Cardiac septum (tissue), 1 donor: ENCODE results near the gene GNA15. TPM values are rescaled to one million over a fixed set of nuclear protein-coding genes. Genes with fewer than 3 reads are reported as not detected.
"Not testable (repeated sequence)": the region's sequence is repeated elsewhere in the genome, so short reads cannot be mapped to it uniquely, and the experiment has no call there.

Experiments used
- DNase-seq: peaks from one replicate; pipeline ENCODE4 v3.0.0-alpha.2; 2020; ENCODE audit warnings: low spot score
- intact Hi-C: fragments of 100-400 bp; cut with DNase I; formaldehyde crosslinking; loops from one replicate; pipeline ENCODE4 v1.14.0; 2022
- total RNA-seq: library from RNA; stranded (reverse); fragmentation: NEBNext Ultra II Directional; extraction: Animal tissue kit (Norgen Biotek cat#: 25700); gene quantifications from one replicate; pipeline ENCODE4 v1.2.1, GENCODE V29; 2021
- donor health status: DM: no; HTN: no; CAD: no.

Gene GNA15
- total RNA-seq, 1 donor from 2014 or later: 1.9 TPM

DNA sequence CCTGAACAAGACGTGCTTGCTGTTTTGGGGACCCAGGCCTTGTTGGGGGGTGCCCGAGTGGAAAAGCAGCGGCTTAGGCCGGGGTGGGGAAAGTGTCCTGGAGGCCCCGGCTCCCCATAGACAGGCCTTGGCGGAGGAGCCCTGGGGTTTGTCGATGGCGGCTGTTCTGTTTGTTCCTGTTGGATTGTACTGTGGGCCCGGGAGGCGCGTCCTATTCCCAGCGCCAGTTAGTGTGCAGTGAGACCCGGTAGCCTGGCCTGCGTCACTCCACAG, 61.0 kb downstream of the GNA15 start:
- DNase-seq: no peak
- intact Hi-C loops: no loop called here

DNA sequence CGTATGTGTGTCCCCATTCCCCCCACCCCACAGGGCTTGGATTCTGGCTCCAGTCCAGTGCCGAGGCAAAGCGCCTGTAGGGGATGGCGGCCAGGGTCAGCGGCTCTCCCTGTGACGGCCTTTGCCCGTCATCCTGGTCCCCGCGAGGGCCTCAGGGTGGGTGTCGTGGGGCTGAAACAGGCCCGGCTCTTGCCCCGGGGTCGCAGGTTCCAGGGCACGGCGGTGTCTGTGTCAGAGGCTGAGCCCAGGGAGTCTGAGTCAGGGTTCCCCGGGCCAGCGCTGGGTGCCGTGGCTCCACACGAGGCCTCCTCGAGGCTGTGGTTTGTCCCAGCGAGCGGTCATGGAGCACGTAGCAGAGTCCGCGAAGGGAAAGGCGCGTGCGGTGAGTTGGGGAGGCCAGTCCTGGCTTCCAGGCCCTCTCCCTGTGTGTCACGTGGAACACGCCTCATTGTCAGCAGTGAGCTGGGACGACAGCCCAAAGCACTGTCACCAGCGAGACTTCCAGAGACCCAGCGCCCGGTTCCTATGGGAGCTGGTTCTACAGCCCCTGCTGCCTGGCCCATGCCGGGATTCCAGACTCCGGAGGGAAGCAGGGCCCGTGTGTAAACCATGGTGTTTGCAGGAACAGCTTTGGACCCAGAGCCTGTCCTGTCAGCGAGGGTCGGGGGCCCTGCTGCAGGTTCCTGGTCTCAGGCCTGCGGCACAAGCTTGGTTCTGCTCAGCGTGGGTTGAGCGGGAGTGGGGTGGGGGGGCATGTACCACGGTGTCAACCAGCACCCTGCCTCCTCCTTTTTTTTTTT, 63.3 kb downstream of the GNA15 start:
- DNase-seq: no peak
- intact Hi-C loops: no loop called here

DNA sequence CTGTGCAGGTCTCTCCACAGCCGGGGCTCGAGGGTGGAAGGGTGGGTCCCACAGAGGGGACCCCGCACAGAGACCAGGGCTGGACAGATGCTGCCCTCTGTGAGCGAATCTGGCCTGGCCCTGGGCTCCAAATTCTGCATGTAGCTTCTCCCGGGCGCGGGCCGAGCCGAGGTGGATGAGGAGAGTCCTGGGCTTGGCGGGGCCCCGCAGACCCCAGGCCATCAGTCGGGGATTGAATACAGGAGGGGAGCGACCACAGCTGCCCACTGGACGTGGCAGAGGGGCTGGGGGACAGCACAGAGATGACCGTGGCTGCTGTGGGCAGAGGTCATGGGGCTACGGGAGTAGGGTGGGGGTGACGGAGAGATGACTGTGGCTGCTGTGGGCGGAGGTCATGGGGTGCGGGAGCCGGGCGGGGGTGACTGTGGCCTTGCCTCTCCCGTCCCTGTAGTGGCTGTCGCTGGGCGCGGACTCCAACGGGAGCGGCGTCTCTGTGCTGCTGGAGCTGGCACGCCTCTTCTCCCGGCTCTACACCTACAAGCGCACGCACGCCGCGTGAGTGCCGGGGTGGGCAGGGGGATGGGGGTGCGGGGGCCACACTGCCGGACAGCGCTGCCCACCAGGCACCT, 65.4 kb downstream of the GNA15 start:
- intact Hi-C loops: no loop called here
- no peak for DNase-seq

DNA sequence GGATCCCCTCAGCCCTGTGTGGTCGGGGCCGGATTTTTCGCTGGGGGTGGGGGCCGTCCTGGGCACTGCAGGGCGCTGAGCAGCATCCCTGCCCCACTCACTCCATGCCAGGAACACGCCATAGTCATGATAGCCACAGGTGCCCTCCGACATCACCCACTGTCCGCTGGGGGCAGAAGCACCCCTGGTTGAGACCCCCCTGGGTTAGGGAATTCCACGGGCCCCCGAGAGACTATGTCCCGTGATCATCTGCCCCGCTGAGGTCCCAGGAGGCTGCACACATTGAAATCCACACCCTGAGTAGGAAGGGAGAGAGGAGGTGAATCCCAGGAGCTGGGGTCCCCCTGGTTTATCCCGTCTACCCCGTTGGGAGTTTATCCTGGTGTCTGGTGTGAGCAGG, 66.1 kb downstream of the GNA15 start:
- no peak for DNase-seq
- intact Hi-C loops: no loop called here

DNA sequence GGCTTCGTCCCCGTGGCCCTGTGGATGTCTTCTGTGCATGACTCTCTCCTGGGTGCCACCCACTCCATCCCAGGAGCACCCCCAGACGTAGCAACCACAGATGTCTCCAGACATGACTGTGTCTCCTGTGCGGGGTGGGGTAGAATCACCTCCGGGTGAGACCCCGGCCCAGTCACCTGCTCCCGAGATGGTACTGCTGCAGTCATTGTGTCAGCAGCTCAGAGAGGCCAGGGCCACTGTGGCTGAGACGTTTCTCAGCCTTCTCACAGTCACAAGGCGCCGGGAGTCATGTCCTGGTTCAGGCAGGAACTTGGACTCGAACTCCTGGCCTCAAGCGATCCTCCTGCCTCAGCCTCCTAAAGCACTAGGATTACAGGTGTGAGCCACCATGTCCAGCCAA, 66.5 kb downstream of the GNA15 start:
- no peak for DNase-seq
- intact Hi-C loops: no loop called here

DNA sequence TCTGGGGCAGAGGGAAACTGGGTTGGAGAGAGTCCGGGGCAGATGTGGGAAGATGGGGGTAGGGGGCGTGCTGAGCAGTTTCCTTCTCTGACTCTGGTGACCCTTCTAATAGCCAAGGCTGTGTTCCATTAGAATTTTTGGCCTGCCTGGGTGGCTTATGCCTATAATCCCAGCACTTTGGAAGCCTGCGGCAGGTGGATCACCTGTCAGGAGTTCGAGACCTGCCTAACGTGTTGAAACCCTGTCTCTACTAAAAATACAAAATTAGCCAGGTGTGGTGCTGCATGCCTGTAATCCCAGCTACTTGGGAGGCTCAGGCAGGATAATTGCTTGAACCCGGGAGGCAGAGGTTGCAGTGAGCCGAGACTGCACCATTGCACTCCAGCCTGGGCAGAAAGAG, 67.1 kb downstream of the GNA15 start:
- intact Hi-C loops, DNase-seq: not testable (repeated sequence)

DNA sequence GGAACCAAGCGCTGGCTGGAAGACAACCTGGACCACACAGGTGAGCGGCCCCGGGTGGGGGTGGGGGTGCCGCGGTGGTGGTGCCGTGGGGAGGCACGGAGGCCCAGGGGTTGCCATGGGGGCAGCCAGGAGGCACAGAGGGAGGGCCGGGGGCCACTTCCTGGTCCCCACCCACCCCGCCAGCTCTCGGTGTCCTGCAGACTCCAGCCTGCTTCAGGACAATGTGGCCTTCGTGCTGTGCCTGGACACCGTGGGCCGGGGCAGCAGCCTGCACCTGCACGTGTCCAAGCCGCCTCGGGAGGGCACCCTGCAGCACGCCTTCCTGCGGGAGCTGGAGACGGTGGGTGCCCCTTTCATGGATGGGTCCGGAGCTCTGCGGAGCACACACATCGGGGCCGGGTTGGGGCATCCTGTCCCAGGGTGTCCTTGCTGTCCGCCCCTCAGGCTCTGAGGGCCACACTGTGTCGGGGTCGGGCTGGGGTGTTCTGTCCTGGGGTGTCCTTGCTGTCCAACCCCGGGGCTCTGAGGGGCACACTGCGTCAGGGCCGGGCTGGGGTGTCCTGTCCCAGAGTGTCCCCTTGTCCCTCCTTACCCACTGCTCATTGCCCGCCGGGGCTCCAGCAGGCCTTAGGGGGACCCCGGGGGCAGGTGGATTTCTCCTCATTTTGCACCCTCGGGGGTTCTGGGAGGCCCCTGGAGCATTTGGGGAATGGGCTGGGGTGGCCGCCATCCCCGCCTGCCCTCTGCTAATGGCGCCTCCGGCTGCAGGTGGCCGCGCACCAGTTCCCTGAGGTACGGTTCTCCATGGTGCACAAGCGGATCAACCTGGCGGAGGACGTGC, 68.2 kb downstream of the GNA15 start:
- intact Hi-C loops: no loop called here
- DNase-seq: no peak

DNA sequence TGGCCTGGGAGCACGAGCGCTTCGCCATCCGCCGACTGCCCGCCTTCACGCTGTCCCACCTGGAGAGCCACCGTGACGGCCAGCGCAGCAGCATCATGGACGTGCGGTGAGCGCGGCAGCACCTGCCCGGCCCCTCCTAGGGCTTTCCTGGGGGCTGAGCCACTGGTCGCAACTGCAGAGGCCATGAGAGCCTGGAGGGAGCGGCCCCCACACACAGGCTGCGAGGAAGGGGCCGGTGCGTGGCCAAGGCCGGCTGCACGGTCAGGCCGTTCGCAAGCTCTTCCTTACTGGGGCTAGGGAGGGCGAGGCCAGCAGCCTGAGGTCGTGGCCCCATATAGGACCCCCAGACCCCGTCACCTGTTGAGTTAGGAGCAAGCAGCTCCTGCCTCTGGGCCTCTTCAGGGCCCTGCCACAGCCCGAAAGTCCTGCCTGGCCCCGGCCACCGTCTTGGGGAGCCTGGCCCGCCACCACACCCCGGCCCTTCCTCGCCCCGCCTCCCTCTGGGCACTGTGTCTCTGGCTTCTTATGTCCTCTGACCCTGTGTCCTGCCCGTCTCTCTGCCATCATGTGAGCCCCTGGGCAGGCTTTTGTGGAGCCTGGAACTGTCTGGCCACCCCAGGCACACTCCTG, 68.9 kb downstream of the GNA15 start:
- intact Hi-C loops: no loop called here
- no peak for DNase-seq

DNA sequence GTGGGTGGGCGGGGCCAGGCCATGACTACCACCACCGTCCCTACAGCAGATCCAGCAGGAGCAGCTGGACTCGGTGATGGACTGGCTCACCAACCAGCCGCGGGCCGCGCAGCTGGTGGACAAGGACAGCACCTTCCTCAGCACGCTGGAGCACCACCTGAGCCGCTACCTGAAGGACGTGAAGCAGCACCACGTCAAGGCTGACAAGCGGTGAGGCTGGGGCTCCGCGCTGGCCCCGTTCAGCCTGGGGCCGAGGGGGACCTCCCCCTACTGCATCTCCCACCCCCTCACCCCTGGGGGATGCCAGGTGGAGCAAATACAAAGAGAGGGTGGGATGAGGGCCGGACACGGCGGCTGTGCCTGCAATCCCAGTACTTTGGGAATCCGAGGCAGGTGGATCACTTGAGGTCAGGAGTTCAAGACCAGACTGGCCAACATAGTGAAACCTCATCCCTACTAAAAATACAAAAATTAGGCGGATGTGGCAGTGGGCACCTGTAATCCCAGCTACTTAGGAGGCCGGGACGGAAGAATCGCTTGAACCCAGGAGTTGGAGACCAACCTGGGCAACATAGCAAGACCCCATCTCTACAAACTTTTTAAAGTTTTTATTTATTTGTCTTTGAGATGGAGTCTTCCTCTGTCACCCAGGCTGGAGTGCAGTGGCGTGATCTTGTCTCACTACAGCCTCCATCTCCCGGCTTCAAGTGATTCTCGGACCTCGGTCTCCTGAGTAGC, 70.6 kb downstream of the GNA15 start:
- no peak for DNase-seq
- intact Hi-C loops: no loop called here

DNA sequence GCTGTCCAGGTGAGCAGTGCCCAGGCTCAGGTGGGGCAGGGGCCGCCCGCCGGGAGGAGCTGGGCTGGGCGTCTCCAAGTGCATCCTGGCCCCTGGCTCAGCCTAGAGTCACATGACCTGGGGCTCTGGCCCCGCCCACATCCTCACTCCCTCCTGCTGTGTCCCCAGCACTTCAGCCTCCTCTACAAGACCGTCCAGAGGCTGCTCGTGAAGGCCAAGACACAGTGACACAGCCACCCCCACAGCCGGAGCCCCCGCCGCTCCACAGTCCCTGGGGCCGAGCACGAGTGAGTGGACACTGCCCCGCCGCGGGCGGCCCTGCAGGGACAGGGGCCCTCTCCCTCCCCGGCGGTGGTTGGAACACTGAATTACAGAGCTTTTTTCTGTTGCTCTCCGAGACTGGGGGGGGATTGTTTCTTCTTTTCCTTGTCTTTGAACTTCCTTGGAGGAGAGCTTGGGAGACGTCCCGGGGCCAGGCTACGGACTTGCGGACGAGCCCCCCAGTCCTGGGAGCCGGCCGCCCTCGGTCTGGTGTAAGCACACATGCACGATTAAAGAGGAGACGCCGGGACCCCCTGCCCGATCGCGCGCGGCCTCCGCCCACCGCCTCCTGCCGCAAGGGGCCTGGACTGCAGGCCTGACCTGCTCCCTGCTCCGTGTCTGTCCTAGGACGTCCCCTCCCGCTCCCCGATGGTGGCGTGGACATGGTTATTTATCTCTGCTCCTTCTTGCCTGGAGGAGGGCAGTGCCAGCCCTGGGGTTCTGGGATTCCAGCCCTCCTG, 71.8 kb downstream of the GNA15 start:
- intact Hi-C loops: no loop called here
- DNase-seq: no peak

DNA sequence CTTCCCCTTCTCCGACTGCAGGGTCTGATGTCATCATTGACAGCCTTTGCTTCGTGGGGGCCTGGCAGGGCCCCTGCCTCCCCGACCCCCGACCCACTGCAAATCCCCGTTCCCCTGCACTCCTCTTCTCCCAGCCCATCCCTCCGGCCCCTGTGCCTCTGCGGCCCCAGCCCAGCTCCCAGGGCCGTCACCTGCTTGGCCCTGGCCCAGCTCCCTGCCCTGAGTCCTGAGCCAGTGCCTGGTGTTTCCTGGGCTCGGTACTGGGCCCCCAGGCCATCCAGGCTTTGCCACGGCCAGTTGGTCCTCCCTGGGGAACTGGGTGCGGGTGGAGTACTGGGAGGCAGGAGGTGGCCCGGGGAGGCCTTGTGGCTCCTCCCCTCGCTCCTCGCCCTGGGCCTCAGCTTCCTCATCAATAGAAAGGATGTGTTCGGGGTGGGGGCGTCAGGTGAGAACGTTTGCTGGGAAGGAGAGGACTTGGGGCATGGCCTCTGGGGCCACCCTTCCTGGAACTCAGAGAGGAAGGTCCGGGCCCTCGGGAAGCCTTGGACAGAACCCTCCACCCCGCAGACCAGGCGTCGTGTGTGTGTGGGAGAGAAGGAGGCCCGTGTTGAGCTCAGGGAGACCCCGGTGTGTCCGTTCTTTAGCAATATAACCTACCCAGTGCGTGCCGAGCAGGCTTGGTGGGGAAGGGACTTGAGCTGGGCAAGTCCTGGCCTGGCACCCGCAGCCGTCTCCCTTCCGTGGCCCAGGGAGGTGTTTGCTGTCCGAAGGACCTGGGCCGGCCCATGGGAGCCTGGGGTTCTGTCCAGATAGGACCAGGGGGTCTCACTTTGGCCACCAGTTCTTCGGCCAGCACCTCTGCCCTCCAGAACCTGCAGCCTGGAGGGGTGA, 72.7 kb downstream of the GNA15 start:
- DNase-seq: no peak
- intact Hi-C loops: no loop called here

DNA sequence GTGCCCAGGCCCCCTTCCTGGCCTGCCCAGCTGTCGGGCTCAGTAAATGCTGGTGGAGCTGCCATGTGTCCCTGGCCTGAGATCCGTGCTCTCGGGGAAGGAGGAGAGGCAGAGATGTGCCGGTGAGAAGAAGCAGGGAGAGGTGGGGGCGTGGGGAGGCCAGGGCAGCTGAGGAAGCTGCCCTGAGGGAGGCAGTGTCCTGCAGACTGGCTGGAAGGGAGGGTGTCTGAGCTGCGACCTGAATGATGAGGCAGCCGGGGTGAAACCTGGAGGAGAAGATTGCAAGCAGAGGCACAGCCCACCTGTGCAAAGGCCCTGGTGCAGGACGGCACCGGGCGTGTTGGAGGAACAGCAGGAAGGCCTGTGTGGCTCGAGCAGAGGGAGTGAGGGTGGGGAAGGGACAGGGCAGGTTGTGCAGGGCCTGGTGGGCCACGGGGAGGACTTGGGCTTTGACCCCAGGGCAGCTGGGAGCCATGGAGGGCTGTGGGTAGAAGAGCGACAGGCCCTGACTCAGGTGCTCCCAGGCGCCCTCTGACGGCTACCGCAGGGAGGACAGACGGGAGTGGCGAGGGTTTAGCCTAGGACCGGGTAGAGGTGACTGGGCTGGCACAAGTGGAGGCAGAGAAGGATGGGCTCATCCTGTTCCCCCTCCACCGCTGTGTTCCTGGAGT, 74.6 kb downstream of the GNA15 start:
- DNase-seq: peak; percentile 88
- intact Hi-C loops: no loop called here

DNA sequence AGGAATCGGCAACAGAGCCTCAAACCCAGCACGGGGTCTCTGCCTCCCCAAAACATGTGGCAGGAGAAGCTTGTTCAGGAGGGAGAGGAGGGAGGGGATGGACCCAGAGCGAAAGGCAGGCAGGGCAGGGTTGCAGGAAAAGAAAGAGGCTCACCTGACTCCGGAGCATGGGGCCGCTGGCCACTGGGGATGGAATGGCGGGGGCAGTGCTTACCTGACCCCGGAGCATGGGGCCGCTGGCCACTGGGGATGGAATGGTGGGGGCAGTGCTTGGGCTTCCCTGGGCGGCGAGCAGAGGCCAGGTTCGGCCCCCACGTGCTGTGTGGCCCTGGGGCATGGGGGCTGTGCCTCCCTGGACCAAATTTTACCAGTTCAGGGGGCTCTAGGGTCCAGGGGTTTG, 75.4 kb downstream of the GNA15 start:
- no peak for DNase-seq
- intact Hi-C loops: no loop called here

DNA sequence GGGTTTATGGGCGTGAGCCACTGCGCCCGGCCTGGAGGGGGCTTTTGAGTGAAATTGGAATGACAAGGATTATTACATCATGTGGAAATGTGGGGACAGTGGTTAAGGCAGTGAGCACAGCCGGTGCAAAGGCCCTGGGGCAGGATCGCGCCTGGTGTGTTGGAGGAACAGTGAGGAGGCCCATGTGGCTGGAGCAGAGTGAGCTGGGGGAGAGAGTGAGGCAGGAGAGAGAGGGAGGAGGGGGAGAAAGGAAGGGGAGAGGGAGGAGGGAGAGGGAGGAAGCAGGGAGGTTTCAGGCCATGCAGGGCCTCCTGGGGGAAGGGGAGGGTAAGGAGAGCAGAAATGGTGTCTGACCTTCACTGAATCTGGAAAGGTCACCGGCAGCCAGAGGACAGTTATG, 77.3 kb downstream of the GNA15 start:
- no peak for DNase-seq
- intact Hi-C loops: no loop called here
